ENCODE results near the gene GUCY2D.

GRCh38 chr17:7995724-7996123, 6.7 kb upstream of the GUCY2D start:
- TF ChIP-seq EZH2 (IDR thresholded peaks at IDR 0.05; ENCODE audit: low read length) (no peak), CTCF (optimal IDR thresholded peaks at IDR 0.05 in 1 of 3, IDR thresholded peaks at IDR 0.05 in 1 of 3, conservative IDR thresholded peaks at IDR 0.05 in 1 of 3; ENCODE audit: extremely low read depth in 1 of 3, insufficient read depth in 2 of 3, low read length in 3 of 3) (no peak)

All from keratinocyte (primary cell).